RCC 7860 (cell line): ENCODE data around the gene GARIN5A.

Source experiments
- DNase-seq: peaks from one replicate; pipeline ENCODE4 v3.0.0-alpha.2; 2015; ENCODE audit warnings: low spot score
- FAIRE-seq: peaks from 2 replicates; lab custom pipeline; 2012; peaks lifted over from hg19 to GRCh38; lab: Jason Lieb, UNC

GARIN5A gene

GRCh38 chr19:50419022-50419579, 57.5 kb downstream of the GARIN5A start:
- no peak for DNase-seq
- FAIRE-seq: no peak

DNA sequence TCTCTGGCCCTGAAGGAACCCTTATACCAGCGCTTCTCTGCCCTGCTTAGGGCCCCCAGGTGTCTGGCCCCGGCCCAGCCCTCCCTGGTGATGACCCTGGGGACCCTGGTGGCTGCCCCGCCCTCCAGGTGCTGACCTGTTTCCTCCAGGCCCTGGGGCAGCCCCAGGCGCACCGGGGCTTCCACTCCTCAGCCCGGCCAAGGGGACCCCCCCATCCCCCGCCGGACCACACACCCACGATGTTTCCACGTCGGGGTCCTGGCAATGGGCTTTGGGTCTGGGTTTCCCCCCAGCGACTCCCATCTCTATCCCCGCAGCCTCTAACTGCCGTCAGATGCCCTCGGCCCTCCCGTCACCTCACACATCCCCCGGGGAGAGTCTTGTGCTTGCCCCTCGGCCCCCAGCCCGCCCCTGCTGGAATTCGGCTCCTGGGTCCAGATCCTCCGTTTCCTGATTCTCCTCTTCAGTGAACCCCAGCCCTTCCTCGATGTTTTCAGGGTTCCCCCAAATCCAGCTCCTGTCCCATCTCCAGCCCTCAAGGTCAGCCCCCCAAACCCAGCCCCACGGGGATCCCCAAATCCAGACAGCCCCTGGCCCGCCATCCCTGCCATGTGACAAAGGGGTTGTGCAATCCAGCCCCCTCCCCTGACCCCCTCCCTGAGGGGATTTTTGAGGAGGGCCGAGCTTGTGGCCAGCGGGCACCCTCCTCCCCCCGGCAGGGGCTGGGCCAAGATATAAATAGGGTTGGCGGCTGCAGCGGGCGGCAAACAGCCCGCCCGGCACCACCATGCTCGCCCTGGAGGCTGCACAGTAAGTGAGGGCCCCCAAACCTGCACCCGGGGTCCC, 58.2 kb downstream of the GARIN5A start, which contains the start of gene SPIB:
TSS of gene SPIB (plus strand) at position 763 of the 846 bp plus-strand sequence. CDS start at position 788, 25 bp downstream.
- DNase-seq (no peak), FAIRE-seq (no peak)

- DNase-seq (no peak), FAIRE-seq (no peak)
Measured at GRCh38 chr19:50417111-50418081, 59.3 kb downstream of the GARIN5A start.
